ENCODE measurements around the gene PRKACA. TPM values are rescaled to one million over a fixed set of nuclear protein-coding genes. Genes with fewer than 3 reads are reported as not detected.
A peak's percentile ranks its signal among the peaks of the same experiment; 100 is the strongest.

Gene PRKACA
- total RNA-seq, 1 donor from 2014 or later = 22.2 TPM

- H3K9me3 ChIP-seq (ENCODE audit: low read depth) = no peaks in the 10 kb centered on the region
- TF ChIP-seq EZH2 (IDR thresholded peaks at IDR 0.05) = no peak
- no peak for TF ChIP-seq EZH2phosphoT487 (IDR thresholded peaks at IDR 0.05)
- TF ChIP-seq CTCF (IDR thresholded peaks at IDR 0.05) = no peak
- H3K9me3 Mint-ChIP-seq = no peaks in the 10 kb centered on the region
- peaks cover 25% of the 10 kb centered on the region for H3F3A ChIP-seq (ENCODE audit: low read depth)
- H3K4me3 Mint-ChIP-seq = no peak overlapping the region
- H3K9ac ChIP-seq = no peak overlapping the region
- no peaks in the 10 kb centered on the region for H4K20me1 ChIP-seq (ENCODE audit: low read depth)
- no peak overlapping the region for H3K4me3 ChIP-seq
- peaks cover 20% of the 10 kb centered on the region for H3K4me1 Mint-ChIP-seq
- H2AFZ ChIP-seq (replicated peaks) = no peak overlapping the region
- H3K27ac ChIP-seq = no peak overlapping the region
- no peak overlapping the region for H3K4me2 ChIP-seq
- no peaks in the 10 kb centered on the region for H3K36me3 ChIP-seq
- peaks cover 33% of the 10 kb centered on the region for H3K27me3 Mint-ChIP-seq (ENCODE audit: insufficient read depth, low read depth)
- no peaks in the 10 kb centered on the region for H3K4me1 ChIP-seq
- no peaks in the 10 kb centered on the region for H3K79me2 ChIP-seq (ENCODE audit: low read depth)
- H3K36me3 Mint-ChIP-seq = no peaks in the 10 kb centered on the region
- peak overlapping the region; percentile 72 for H3K27ac Mint-ChIP-seq
- DNase-seq (ENCODE audit: low spot score) = no peak
- H3K27me3 ChIP-seq = peaks cover 25% of the 10 kb centered on the region
These were observed 63.5 kb downstream of the PRKACA start for GRCh38 chr19:14054099-14054498.

GRCh38 chr19:14053500-14053899, 64.1 kb downstream of the PRKACA start:
- peaks cover 22% of the 10 kb centered on the region for H3F3A ChIP-seq (ENCODE audit: low read depth)
- no peaks in the 10 kb centered on the region for H3K9me3 ChIP-seq (ENCODE audit: low read depth)
- no peak overlapping the region for H3K4me3 Mint-ChIP-seq
- H3K27me3 Mint-ChIP-seq (ENCODE audit: insufficient read depth, low read depth) = peaks cover 29% of the 10 kb centered on the region
- no peaks in the 10 kb centered on the region for H3K36me3 ChIP-seq
- DNase-seq (ENCODE audit: low spot score) = no peak
- H3K9ac ChIP-seq = no peak overlapping the region
- H3K27ac ChIP-seq = no peak overlapping the region
- TF ChIP-seq EZH2phosphoT487 (IDR thresholded peaks at IDR 0.05) (no peak), CTCF (IDR thresholded peaks at IDR 0.05) (no peak), EZH2 (IDR thresholded peaks at IDR 0.05) (no peak)
- no peak overlapping the region for H3K27ac Mint-ChIP-seq
- H3K4me2 ChIP-seq = no peak overlapping the region
- H3K27me3 ChIP-seq = peaks cover 19% of the 10 kb centered on the region
- no peaks in the 10 kb centered on the region for H3K4me1 ChIP-seq
- H3K4me1 Mint-ChIP-seq = peaks cover 16% of the 10 kb centered on the region
- no peaks in the 10 kb centered on the region for H3K9me3 Mint-ChIP-seq
- H3K4me3 ChIP-seq = no peak overlapping the region
- no peak overlapping the region for H2AFZ ChIP-seq (replicated peaks)
- H4K20me1 ChIP-seq (ENCODE audit: low read depth) = no peaks in the 10 kb centered on the region
- H3K36me3 Mint-ChIP-seq = no peaks in the 10 kb centered on the region
- no peaks in the 10 kb centered on the region for H3K79me2 ChIP-seq (ENCODE audit: low read depth)

- H3K36me3 ChIP-seq = no peaks in the 10 kb centered on the region
- no peak for DNase-seq (ENCODE audit: low spot score)
These were observed 64.5 kb downstream of the PRKACA start for GRCh38 chr19:14053032-14053431.

More at GRCh38 chr19:14053032-14053431, 64.5 kb downstream of the PRKACA start:
- H3K27me3 ChIP-seq = peaks cover 14% of the 10 kb centered on the region
- peaks cover 18% of the 10 kb centered on the region for H3F3A ChIP-seq (ENCODE audit: low read depth)
- H3K4me3 ChIP-seq = no peak overlapping the region
- H3K27ac ChIP-seq = no peak overlapping the region
- peaks cover 11% of the 10 kb centered on the region for H3K4me1 Mint-ChIP-seq
- H3K9ac ChIP-seq = no peak overlapping the region
- H3K9me3 Mint-ChIP-seq = no peaks in the 10 kb centered on the region
- H3K4me2 ChIP-seq = no peak overlapping the region
- H3K4me1 ChIP-seq = no peaks in the 10 kb centered on the region
- H3K27ac Mint-ChIP-seq = no peak overlapping the region
- H3K9me3 ChIP-seq (ENCODE audit: low read depth) = no peaks in the 10 kb centered on the region
- no peaks in the 10 kb centered on the region for H3K36me3 Mint-ChIP-seq
- no peak overlapping the region for H2AFZ ChIP-seq (replicated peaks)
- no peaks in the 10 kb centered on the region for H4K20me1 ChIP-seq (ENCODE audit: low read depth)
- peaks cover 24% of the 10 kb centered on the region for H3K27me3 Mint-ChIP-seq (ENCODE audit: insufficient read depth, low read depth)
- no peaks in the 10 kb centered on the region for H3K79me2 ChIP-seq (ENCODE audit: low read depth)
- no peak for TF ChIP-seq EZH2phosphoT487 (IDR thresholded peaks at IDR 0.05)
- TF ChIP-seq CTCF (IDR thresholded peaks at IDR 0.05) = no peak
- no peak for TF ChIP-seq EZH2 (IDR thresholded peaks at IDR 0.05)
- no peak overlapping the region for H3K4me3 Mint-ChIP-seq
